Upper lobe of left lung (tissue), 4 donors: ENCODE data around the gene DENND4B.

Experiments used
- CTCF ChIP-seq, 6 experiments: fragments of 450-650 bp in 4 of 6; fragments of 200-600 bp in 2 of 6; sonication (generic) in 2 of 6; IDR thresholded peaks; one replicate each; pipeline ENCODE4 v1.5.1; 2016 to 2019; ENCODE audit warnings: antibody characterized with exemption in 6 of 6
- POLR2A ChIP-seq, 4 donors: fragments of 450-650 bp; IDR thresholded peaks; one replicate each; pipeline ENCODE4 v1.5.1; 2016 to 2017; ENCODE audit warnings: antibody characterized with exemption in 4 of 4, mild to moderate bottlenecking in 2 of 4

- no peak for TF ChIP-seq CTCF (IDR thresholded peaks at IDR 0.05)
- TF ChIP-seq POLR2A (IDR thresholded peaks at IDR 0.05) = no peak
Measured at GRCh38 chr1:153951183-153951582, 4.7 kb upstream of the DENND4B start.
